DMS79 treated with DMSO at 0.1 percent for 48 hours (cell line): ENCODE data around the gene RARB.

Source experiments
- DNase-seq: peaks from one replicate; lab custom pipeline; 2025; lab: John Stamatoyannopoulos, UW

RARB gene

GRCh38 chr3:25604107-25604805, 176.2 kb downstream of the RARB start:
- DNase-seq = no peak

GRCh38 chr3:25610167-25610566, 182.1 kb downstream of the RARB start:
- no peak for DNase-seq

GRCh38 chr3:25610779-25611178, 182.7 kb downstream of the RARB start:
- DNase-seq = no peak

GRCh38 chr3:25611193-25611592, 183.1 kb downstream of the RARB start:
- no peak for DNase-seq

GRCh38 chr3:25618028-25618427, 190.0 kb downstream of the RARB start:
- DNase-seq = no peak

GRCh38 chr3:25619382-25619781, 191.3 kb downstream of the RARB start:
- no peak for DNase-seq

GRCh38 chr3:25620493-25620892, 192.4 kb downstream of the RARB start:
- no peak for DNase-seq

GRCh38 chr3:25621087-25621486, 193.0 kb downstream of the RARB start:
- no peak for DNase-seq

GRCh38 chr3:25631989-25632388, 203.9 kb downstream of the RARB start:
- DNase-seq = no peak

GRCh38 chr3:25633919-25634318, 205.9 kb downstream of the RARB start:
- DNase-seq = no peak

GRCh38 chr3:25635038-25635437, 207.0 kb downstream of the RARB start:
- DNase-seq = no peak
